Right ventricle myocardium superior (tissue), 1 donor: ENCODE results near the gene FRMD1. TPM values are rescaled to one million over a fixed set of nuclear protein-coding genes. Genes with fewer than 3 reads are reported as not detected.
A peak's percentile ranks its signal among the peaks of the same experiment; 100 is the strongest.

ENCODE experiments used
- ATAC-seq: fragments of 200-7000 bp; cut with Tn5 transposase; one replicate; pipeline ENCODE4 v1.9.1; 2020; ENCODE audit warnings: mild to moderate bottlenecking; ENCODE audit not compliant: poor library complexity
- DNase-seq: peaks from one replicate; pipeline ENCODE4 v3.0.0-alpha.2; 2020
- intact Hi-C: fragments of 100-400 bp; cut with DNase I; formaldehyde crosslinking; loops from one replicate; pipeline ENCODE4 v1.11.2; 2022
- total RNA-seq: library from RNA; stranded (reverse); fragmentation: NEBNext Ultra II Directional; extraction: Animal tissue kit (Norgen Biotek cat#: 25700); gene quantifications from one replicate; pipeline ENCODE4 v1.2.1, GENCODE V29; 2021
- donor health status: DM: no; HTN: yes; CAD: no; lungs with severe emphysema.

Gene FRMD1
- total RNA-seq, 1 donor from 2014 or later = 1.0 TPM

GRCh38 chr6:168040856-168041496 lies 38.0 kb downstream of the FRMD1 start:
- DNase-seq (no peak), ATAC-seq (no peak)
- intact Hi-C loops = no loop called here

- DNase-seq = no peak
- intact Hi-C loops = loop anchor here (10.0 kb wide), 1 partner anchor 75 kb away; no protein-coding TSS in a partner anchor
Observed at GRCh38 chr6:168039849-168040248, 39.2 kb downstream of the FRMD1 start.

GRCh38 chr6:168039301-168039700 lies 39.7 kb downstream of the FRMD1 start:
- intact Hi-C loops = loop anchor here (10.0 kb wide), 1 partner anchor 74 kb away; no protein-coding TSS in a partner anchor
- no peak for ATAC-seq
- DNase-seq = no peak

More at GRCh38 chr6:168039849-168040248, 39.2 kb downstream of the FRMD1 start:
- no peak for ATAC-seq

- ATAC-seq = no peak
- DNase-seq = no peak
- intact Hi-C loops = loop anchor here (10.0 kb wide), 1 partner anchor 74 kb away; no protein-coding TSS in a partner anchor
Observed at GRCh38 chr6:168038576-168039140, 40.4 kb downstream of the FRMD1 start.

GRCh38 chr6:168037856-168038255 lies 41.2 kb downstream of the FRMD1 start:
- intact Hi-C loops = loop anchor here (10.0 kb wide), 1 partner anchor 73 kb away; no protein-coding TSS in a partner anchor
- no peak for ATAC-seq
- no peak for DNase-seq

GRCh38 chr6:168037242-168037641 lies 41.8 kb downstream of the FRMD1 start:
- DNase-seq = no peak
- ATAC-seq = peak; percentile 34
- intact Hi-C loops = loop anchor here (10.0 kb wide), 1 partner anchor 72 kb away; no protein-coding TSS in a partner anchor

GRCh38 chr6:168035661-168036545 lies 43.1 kb downstream of the FRMD1 start:
- DNase-seq (no peak), ATAC-seq (peak; percentile 38)
- intact Hi-C loops = loop anchor here (10.0 kb wide), 1 partner anchor 71 kb away; no protein-coding TSS in a partner anchor

GRCh38 chr6:168035098-168035660 lies 43.8 kb downstream of the FRMD1 start:
- intact Hi-C loops = loop anchor here (10.0 kb wide), 1 partner anchor 70 kb away; no protein-coding TSS in a partner anchor
- peak; percentile 66 for ATAC-seq
- DNase-seq = peak; percentile 82

GRCh38 chr6:168034537-168034936 lies 44.5 kb downstream of the FRMD1 start:
- DNase-seq = no peak
- intact Hi-C loops = loop anchor here (10.0 kb wide), 1 partner anchor 70 kb away; no protein-coding TSS in a partner anchor
- ATAC-seq = no peak

- no peak for DNase-seq
- no peak for ATAC-seq
- intact Hi-C loops = loop anchor here (10.0 kb wide), 1 partner anchor 69 kb away; no protein-coding TSS in a partner anchor
Observed at GRCh38 chr6:168033791-168034190, 45.2 kb downstream of the FRMD1 start.

- no peak for DNase-seq
- intact Hi-C loops = loop anchor here (10.0 kb wide), 1 partner anchor 67 kb away; no protein-coding TSS in a partner anchor
- ATAC-seq = no peak
Observed at GRCh38 chr6:168032005-168032760, 46.8 kb downstream of the FRMD1 start.

- ATAC-seq = peak; percentile 46
- DNase-seq = peak; percentile 69
- intact Hi-C loops = loop anchor here (10.0 kb wide), 1 partner anchor 67 kb away; no protein-coding TSS in a partner anchor
Observed at GRCh38 chr6:168031411-168031971, 47.5 kb downstream of the FRMD1 start.

- no peak for DNase-seq
- intact Hi-C loops = loop anchor here (10.0 kb wide), 1 partner anchor 66 kb away; no protein-coding TSS in a partner anchor
Observed at GRCh38 chr6:168030908-168031307, 48.1 kb downstream of the FRMD1 start.

GRCh38 chr6:168030218-168030746 lies 48.7 kb downstream of the FRMD1 start:
- no peak for DNase-seq
- no peak for ATAC-seq
- intact Hi-C loops = loop anchor here (10.0 kb wide), 1 partner anchor 65 kb away; no protein-coding TSS in a partner anchor

More at GRCh38 chr6:168030908-168031307, 48.1 kb downstream of the FRMD1 start:
- ATAC-seq = no peak

GRCh38 chr6:168029459-168030217 lies 49.4 kb downstream of the FRMD1 start:
- no peak for DNase-seq
- intact Hi-C loops = loop anchor here (10.0 kb wide), 1 partner anchor 65 kb away; no protein-coding TSS in a partner anchor
- peak; percentile 35 for ATAC-seq

GRCh38 chr6:168028181-168028580 lies 50.8 kb downstream of the FRMD1 start:
- ATAC-seq = no peak
- DNase-seq = no peak
- intact Hi-C loops = no loop called here
